GM12873 (cell line): ENCODE data around the gene CYP2A13.

Experiments
- CTCF ChIP-seq: IDR thresholded peaks from 2 replicates; pipeline ENCODE4 v1.5.1; 2012; ENCODE audit warnings: low read depth, mild to moderate bottlenecking, moderate library complexity, low read length, control low read depth; ENCODE audit not compliant: insufficient read depth; ENCODE audit errors: missing control alignments

Gene CYP2A13

GRCh38 chr19:41089959-41090358, 1.7 kb downstream of the CYP2A13 start:
- TF ChIP-seq CTCF, result no peak

- no peak for TF ChIP-seq CTCF
These were observed 7.5 kb downstream of the CYP2A13 start for GRCh38 chr19:41095703-41096102.

GRCh38 chr19:41096353-41096752, 8.1 kb downstream of the CYP2A13 start:
- TF ChIP-seq CTCF, result no peak

GRCh38 chr19:41097302-41097701, 9.1 kb downstream of the CYP2A13 start:
- TF ChIP-seq CTCF, result no peak

- no peak for TF ChIP-seq CTCF
These were observed 10.5 kb downstream of the CYP2A13 start for GRCh38 chr19:41098762-41099161.

- TF ChIP-seq CTCF, result no peak
These were observed 17.9 kb downstream of the CYP2A13 start for GRCh38 chr19:41106177-41106576.

- no peak for TF ChIP-seq CTCF
These were observed 23.0 kb downstream of the CYP2A13 start for GRCh38 chr19:41111296-41111695.
